H9 (cell line): ENCODE results near the gene MICAL2. TPM values are rescaled to one million over a fixed set of nuclear protein-coding genes. Genes with fewer than 3 reads are reported as not detected.

Experiments used
- DNase-seq: peaks from one replicate; pipeline ENCODE4 v3.0.0-alpha.2; 2017
- H2AFZ ChIP-seq: one replicate; pipeline ENCODE4 v1.6.1; 2013; ENCODE audit warnings: mild to moderate bottlenecking, low read length, control low read depth, moderate library complexity
- H2AK5ac ChIP-seq: 2 replicates; pipeline ENCODE4 v1.6.1; 2013; ENCODE audit warnings: low read length, control low read depth, mixed read lengths; ENCODE audit not compliant: insufficient read length
- H2BK120ac ChIP-seq: one replicate; pipeline ENCODE4 v1.6.1; 2013; ENCODE audit warnings: low read depth, mild to moderate bottlenecking, low read length, control low read depth, inconsistent platforms; ENCODE audit not compliant: poor library complexity, severe bottlenecking
- H2BK12ac ChIP-seq: 2 replicates; pipeline ENCODE4 v1.6.1; 2013; ENCODE audit warnings: low read length, control low read depth, mixed read lengths, low read depth; ENCODE audit not compliant: insufficient read length
- H2BK15ac ChIP-seq: 2 replicates; pipeline ENCODE4 v1.6.1; 2013; ENCODE audit warnings: low read depth, low read length, control low read depth
- H2BK20ac ChIP-seq: one replicate; pipeline ENCODE4 v1.6.1; 2013; ENCODE audit warnings: low read depth, mild to moderate bottlenecking, low read length, control low read depth, inconsistent platforms; ENCODE audit not compliant: poor library complexity, severe bottlenecking
- H2BK5ac ChIP-seq: 2 replicates; pipeline ENCODE4 v1.6.1; 2013; ENCODE audit warnings: low read length, control low read depth, mixed read lengths; ENCODE audit not compliant: insufficient read length
- H3K14ac ChIP-seq: 2 replicates; pipeline ENCODE4 v1.6.1; 2013; ENCODE audit warnings: low read length, control low read depth; ENCODE audit not compliant: insufficient read depth
- H3K18ac ChIP-seq: 2 replicates; pipeline ENCODE4 v1.6.1; 2013; ENCODE audit warnings: low read depth, mild to moderate bottlenecking, mixed read lengths, low read length, control low read depth; ENCODE audit not compliant: insufficient read length
- H3K23ac ChIP-seq: 2 replicates; pipeline ENCODE4 v1.6.1; 2013; ENCODE audit warnings: low read length, control low read depth, mixed read lengths, low read depth; ENCODE audit not compliant: insufficient read length
- H3K23me2 ChIP-seq: 2 replicates; pipeline ENCODE4 v1.6.1; 2013; ENCODE audit warnings: low read depth, mild to moderate bottlenecking, mixed read lengths, low read length, control low read depth; ENCODE audit not compliant: insufficient read length, poor library complexity, severe bottlenecking
- H3K27ac ChIP-seq: 2 replicates; pipeline ENCODE4 v1.5.1; 2013; ENCODE audit warnings: low read length, control low read depth, mixed read lengths, low read depth; ENCODE audit not compliant: insufficient read length
- H3K27me3 ChIP-seq: 2 replicates; pipeline ENCODE4 v1.6.1; 2013; ENCODE audit warnings: low read length, control low read depth, inconsistent platforms; ENCODE audit not compliant: insufficient read depth
- H3K4ac ChIP-seq: 2 replicates; pipeline ENCODE4 v1.6.1; 2013; ENCODE audit warnings: low read depth, mild to moderate bottlenecking, control low read depth, inconsistent platforms, low read length, moderate library complexity
- H3K4me1 ChIP-seq: 2 replicates; pipeline ENCODE4 v1.6.1; 2013; ENCODE audit warnings: low read length, control low read depth, inconsistent platforms; ENCODE audit not compliant: insufficient read depth
- H3K4me2 ChIP-seq: 2 replicates; pipeline ENCODE4 v1.6.1; 2013; ENCODE audit warnings: low read length, control low read depth, mixed read lengths; ENCODE audit not compliant: insufficient read length, insufficient read depth
- H3K56ac ChIP-seq: 2 replicates; pipeline ENCODE4 v1.6.1; 2013; ENCODE audit warnings: low read depth, mild to moderate bottlenecking, mixed read lengths, low read length, control low read depth; ENCODE audit not compliant: insufficient read length
- H3K79me1 ChIP-seq: 2 replicates; pipeline ENCODE4 v1.6.1; 2013; ENCODE audit warnings: low read depth, mild to moderate bottlenecking, moderate library complexity, low read length, control low read depth, inconsistent platforms; ENCODE audit not compliant: insufficient read depth, poor library complexity, severe bottlenecking
- H3K79me2 ChIP-seq: 2 replicates; pipeline ENCODE4 v1.6.1; 2013; ENCODE audit warnings: low read length, control low read depth, inconsistent platforms; ENCODE audit not compliant: insufficient read depth
- H3K9ac ChIP-seq: 2 replicates; pipeline ENCODE4 v1.6.1; 2013; ENCODE audit warnings: low read length, control low read depth, mixed read lengths; ENCODE audit not compliant: insufficient read length; ENCODE audit errors: extremely low read depth
- H3K9me3 ChIP-seq: one replicate; pipeline ENCODE4 v1.6.1; 2013; ENCODE audit warnings: low read depth, low read length, inconsistent platforms; ENCODE audit not compliant: control insufficient read depth
- H3T11ph ChIP-seq: one replicate; pipeline ENCODE4 v1.6.1; 2013; ENCODE audit warnings: mild to moderate bottlenecking, low read length, control low read depth, inconsistent platforms
- H4K20me1 ChIP-seq: one replicate; pipeline ENCODE4 v1.6.1; 2013; ENCODE audit not compliant: control insufficient read depth, insufficient read length, insufficient read depth
- H4K5ac ChIP-seq: 2 replicates; pipeline ENCODE4 v1.6.1; 2013; ENCODE audit warnings: low read depth, mild to moderate bottlenecking, mixed read lengths, low read length, control low read depth; ENCODE audit not compliant: insufficient read length
- H4K8ac ChIP-seq: replicated peaks from 2 replicates; pipeline ENCODE4 v1.6.1; 2013; ENCODE audit warnings: low read length, control low read depth, mixed read lengths, low read depth; ENCODE audit not compliant: insufficient read length
- H4K91ac ChIP-seq: 2 replicates; pipeline ENCODE4 v1.6.1; 2013; ENCODE audit warnings: low read depth, mild to moderate bottlenecking, moderate library complexity, mixed read lengths, low read length, control low read depth; ENCODE audit not compliant: insufficient read length
- H3K27ac Mint-ChIP-seq, 3 experiments: 2 replicates in 2 of 3; 3 replicates in 1 of 3; pipeline ENCODE4 v1.8.0; 2020 to 2021; ENCODE audit warnings: mixed read lengths in 3 of 3, mild to moderate bottlenecking in 1 of 3, moderate library complexity in 1 of 3
- H3K27me3 Mint-ChIP-seq: 2 replicates; pipeline ENCODE4 v1.8.0; 2021; ENCODE audit warnings: low read depth, mild to moderate bottlenecking, moderate library complexity, mixed read lengths
- H3K36me3 Mint-ChIP-seq, 3 experiments: 2 replicates in 2 of 3; 3 replicates in 1 of 3; pipeline ENCODE4 v1.8.0; 2020 to 2021; ENCODE audit warnings: low read depth in 3 of 3, mixed read lengths in 3 of 3; ENCODE audit not compliant: insufficient read depth in 1 of 3
- H3K4me1 Mint-ChIP-seq, 2 experiments: 2 replicates each; pipeline ENCODE4 v1.8.0; 2020; ENCODE audit warnings: mixed read lengths in 2 of 2
- H3K4me3 Mint-ChIP-seq, 2 experiments: 2 replicates in 1 of 2; 3 replicates in 1 of 2; pipeline ENCODE4 v1.8.0; 2020 to 2021; ENCODE audit warnings: mild to moderate bottlenecking in 2 of 2, mixed read lengths in 2 of 2, moderate library complexity in 1 of 2
- H3K9me3 Mint-ChIP-seq, 2 experiments: 2 replicates in 1 of 2; 3 replicates in 1 of 2; pipeline ENCODE4 v1.8.0; 2020; ENCODE audit warnings: mild to moderate bottlenecking in 2 of 2, mixed read lengths in 2 of 2, moderate library complexity in 1 of 2
- WGBS: extraction: QIAGEN DNeasy Blood & Tissue Kit; methylation state at CpG from one replicate; pipeline ENCODE4 v1.1.7; 2013; ENCODE audit warnings: missing lambda C conversion rate, low lambda C conversion rate, mixed read lengths; ENCODE audit not compliant: insufficient read length; ENCODE audit errors: extremely low coverage; 5-methylcytosine and 5-hydroxymethylcytosine counted together
- total RNA-seq: library from RNA; stranded (reverse); gene quantifications from 2 replicates; pipeline ENCODE4 v1.2.1, GENCODE V29; 2021
- TF ChIP-seq, protein P1 (sequence below): fragments of 200-600 bp; sonication (generic); conservative IDR thresholded peaks from 3 replicates; pipeline ENCODE4 v1.8.0; 2021; ENCODE audit warnings: antibody characterized with exemption, mild to moderate bottlenecking

The MICAL2 gene
- total RNA-seq, 1 experiment from 2014 or later: 4.7 TPM

DNA sequence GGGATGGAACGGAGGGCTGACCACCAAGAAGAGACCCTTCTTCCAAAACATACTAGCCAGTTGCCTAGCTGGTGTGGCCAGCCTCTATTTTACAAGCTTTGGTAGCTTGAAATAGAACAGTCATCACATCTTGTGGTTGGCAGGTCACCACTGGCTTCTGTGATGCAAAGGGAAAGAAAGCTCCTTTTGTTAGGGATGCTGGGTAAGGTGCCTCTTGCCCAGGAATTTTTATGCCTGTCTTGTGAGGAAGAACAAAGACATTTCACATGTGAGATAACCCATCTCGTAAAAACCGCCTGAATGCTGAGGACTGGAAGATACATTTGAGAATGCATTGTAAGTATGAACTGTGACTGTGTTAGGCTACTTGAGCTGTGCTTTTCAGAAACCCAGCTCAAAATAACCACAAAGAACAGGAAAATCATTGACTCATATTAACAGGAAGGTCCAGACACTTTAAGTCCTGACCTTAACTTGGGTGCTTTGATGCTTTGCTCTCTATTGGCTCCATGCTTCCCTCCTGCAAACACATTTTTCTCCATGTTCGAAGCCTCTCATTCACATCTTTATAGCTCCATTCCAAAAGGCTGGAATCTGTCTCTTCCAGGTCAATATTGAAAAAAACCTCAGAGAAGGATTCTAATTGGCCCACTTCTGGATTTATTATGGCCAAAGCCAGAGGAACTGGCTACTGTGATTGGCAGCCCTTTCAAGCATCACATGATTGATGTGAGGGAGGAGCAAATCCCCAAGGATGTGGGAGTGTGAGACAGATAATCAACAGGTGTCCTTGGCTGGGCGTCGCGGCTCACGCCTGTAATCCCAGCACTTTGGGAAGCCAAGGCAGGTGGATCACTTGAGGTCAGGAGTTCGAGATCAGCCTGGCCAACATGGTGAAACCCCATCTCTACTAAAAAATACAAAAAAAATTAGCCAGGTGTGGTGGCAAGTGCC is 53.9 kb downstream of the MICAL2 start:
- Mint-ChIP-seq H3K27me3 (no peaks in the 10 kb centered on the region), H3K4me3 (no peak overlapping the region), H3K27ac (no peak overlapping the region), H3K36me3 (no peaks in the 10 kb centered on the region; a peak in 2 of 7 replicates), H3K4me1 (peaks cover 9 to 23% of the 10 kb centered on the region in 2 experiments), H3K9me3 (no peaks in the 10 kb centered on the region; a peak in 1 of 5 replicates)
- H3K4me2 ChIP-seq: no peak overlapping the region
- H3K9ac ChIP-seq: no peak overlapping the region
- H2BK120ac ChIP-seq: no peak overlapping the region
- H3K79me2 ChIP-seq: no peaks in the 10 kb centered on the region
- H3T11ph ChIP-seq: no peak overlapping the region
- no peak overlapping the region for H3K14ac ChIP-seq
- H2BK5ac ChIP-seq: no peak overlapping the region
- TF ChIP-seq, protein P1, sequence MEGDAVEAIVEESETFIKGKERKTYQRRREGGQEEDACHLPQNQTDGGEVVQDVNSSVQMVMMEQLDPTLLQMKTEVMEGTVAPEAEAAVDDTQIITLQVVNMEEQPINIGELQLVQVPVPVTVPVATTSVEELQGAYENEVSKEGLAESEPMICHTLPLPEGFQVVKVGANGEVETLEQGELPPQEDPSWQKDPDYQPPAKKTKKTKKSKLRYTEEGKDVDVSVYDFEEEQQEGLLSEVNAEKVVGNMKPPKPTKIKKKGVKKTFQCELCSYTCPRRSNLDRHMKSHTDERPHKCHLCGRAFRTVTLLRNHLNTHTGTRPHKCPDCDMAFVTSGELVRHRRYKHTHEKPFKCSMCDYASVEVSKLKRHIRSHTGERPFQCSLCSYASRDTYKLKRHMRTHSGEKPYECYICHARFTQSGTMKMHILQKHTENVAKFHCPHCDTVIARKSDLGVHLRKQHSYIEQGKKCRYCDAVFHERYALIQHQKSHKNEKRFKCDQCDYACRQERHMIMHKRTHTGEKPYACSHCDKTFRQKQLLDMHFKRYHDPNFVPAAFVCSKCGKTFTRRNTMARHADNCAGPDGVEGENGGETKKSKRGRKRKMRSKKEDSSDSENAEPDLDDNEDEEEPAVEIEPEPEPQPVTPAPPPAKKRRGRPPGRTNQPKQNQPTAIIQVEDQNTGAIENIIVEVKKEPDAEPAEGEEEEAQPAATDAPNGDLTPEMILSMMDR: no peak
- H3K4ac ChIP-seq: no peak overlapping the region
- no peak overlapping the region for H3K56ac ChIP-seq
- no peaks in the 10 kb centered on the region for H3K79me1 ChIP-seq
- no peak overlapping the region for H3K23ac ChIP-seq
- H3K27me3 ChIP-seq: no peaks in the 10 kb centered on the region
- H2AK5ac ChIP-seq: no peak overlapping the region
- no CpG with 5 or more reads among the region's 9 CpGs for WGBS
- no peak overlapping the region for H3K27ac ChIP-seq
- H2BK20ac ChIP-seq: no peak overlapping the region
- H3K23me2 ChIP-seq: no peaks in the 10 kb centered on the region
- no peaks in the 10 kb centered on the region for H3K9me3 ChIP-seq
- no peak overlapping the region for H2BK15ac ChIP-seq
- H3K4me1 ChIP-seq: no peaks in the 10 kb centered on the region
- no peak overlapping the region for H4K8ac ChIP-seq
- H3K18ac ChIP-seq: no peak overlapping the region
- H4K91ac ChIP-seq: no peak overlapping the region
- no peak overlapping the region for H4K5ac ChIP-seq
- DNase-seq: no peak
- no peak overlapping the region for H2BK12ac ChIP-seq
- H2AFZ ChIP-seq: no peak overlapping the region
- H4K20me1 ChIP-seq: no peaks in the 10 kb centered on the region
